Pulmonary artery endothelial cell (primary cell): ENCODE data around the gene PRKD1. TPM values are rescaled to one million over a fixed set of nuclear protein-coding genes. Genes with fewer than 3 reads are reported as not detected.
"Not testable (repeated sequence)": the region's sequence is repeated elsewhere in the genome, so short reads cannot be mapped to it uniquely, and the experiment has no call there.

ENCODE experiments used
- DNase-seq: peaks from one replicate; pipeline ENCODE4 v3.0.0-alpha.2; 2011; ENCODE audit warnings: low read depth, low spot score
- total RNA-seq: library from RNA; depleted of rRNA; stranded (reverse); fragments of >200 nt; gene quantifications from 2 replicates; pipeline ENCODE4 v1.2.3, GENCODE V29; 2014

Gene PRKD1
- total RNA-seq, 1 donor from 2014 or later, result 6.5 TPM

GRCh38 chr14:29799464-29800095 lies 128.1 kb downstream of the PRKD1 start:
- no peak for DNase-seq

- no peak for DNase-seq
Observed at GRCh38 chr14:29798811-29799210, 128.8 kb downstream of the PRKD1 start.

GRCh38 chr14:29798108-29798663 lies 129.5 kb downstream of the PRKD1 start:
- no peak for DNase-seq

- no peak for DNase-seq
Observed at GRCh38 chr14:29796853-29797252, 130.8 kb downstream of the PRKD1 start.

GRCh38 chr14:29789475-29789874 lies 138.2 kb downstream of the PRKD1 start:
- DNase-seq, result no peak

GRCh38 chr14:29788093-29788492 lies 139.6 kb downstream of the PRKD1 start:
- DNase-seq, result no peak

- DNase-seq, result no peak
Observed at GRCh38 chr14:29783556-29783955, 144.1 kb downstream of the PRKD1 start.

- no peak for DNase-seq
Observed at GRCh38 chr14:29782041-29782440, 145.6 kb downstream of the PRKD1 start.

- not testable (repeated sequence) for DNase-seq
Observed at GRCh38 chr14:29777142-29777541, 150.5 kb downstream of the PRKD1 start.

GRCh38 chr14:29773990-29774389 lies 153.7 kb downstream of the PRKD1 start:
- DNase-seq, result no peak

- DNase-seq, result no peak
Observed at GRCh38 chr14:29763342-29763858, 164.2 kb downstream of the PRKD1 start.

GRCh38 chr14:29759521-29760340 lies 167.9 kb downstream of the PRKD1 start:
- DNase-seq, result no peak

- DNase-seq, result no peak
Observed at GRCh38 chr14:29757711-29758233, 169.9 kb downstream of the PRKD1 start.

GRCh38 chr14:29757188-29757680 lies 170.4 kb downstream of the PRKD1 start:
- DNase-seq, result no peak

- no peak for DNase-seq
Observed at GRCh38 chr14:29756019-29756385, 171.6 kb downstream of the PRKD1 start.

- DNase-seq, result no peak
Observed at GRCh38 chr14:29755311-29756018, 172.2 kb downstream of the PRKD1 start.

- no peak for DNase-seq
Observed at GRCh38 chr14:29754134-29754533, 173.5 kb downstream of the PRKD1 start.

GRCh38 chr14:29752221-29752923 lies 175.3 kb downstream of the PRKD1 start:
- no peak for DNase-seq

GRCh38 chr14:29749829-29750228 lies 177.8 kb downstream of the PRKD1 start:
- DNase-seq, result no peak

- no peak for DNase-seq
Observed at GRCh38 chr14:29749327-29749726, 178.3 kb downstream of the PRKD1 start.

- no peak for DNase-seq
Observed at GRCh38 chr14:29745863-29746262, 181.8 kb downstream of the PRKD1 start.
